ENCODE measurements around the gene RTN3.
A peak's percentile ranks its signal among the peaks of the same experiment; 100 is the strongest.
"Not testable (repeated sequence)": the region's sequence is repeated elsewhere in the genome, so short reads cannot be mapped to it uniquely, and the experiment has no call there.

The RTN3 gene

GRCh38 chr11:63767565-63768236 lies 86.4 kb downstream of the RTN3 start:
- no peak for TF ChIP-seq CTCF (IDR thresholded peaks at IDR 0.05; ENCODE audit: borderline replicate concordance, control extremely low read depth, extremely low read depth, insufficient read depth, missing control alignments)
- peak; percentile 74 for DNase-seq (ENCODE audit: low spot score)
- in situ Hi-C loops (cut with MboI; ENCODE audit: low sequenced_read_pairs, unreplicated experiment), result no loop called here

GRCh38 chr11:63768237-63769041 lies 87.1 kb downstream of the RTN3 start, which contains the start of gene ZFTA:
Gene ZFTA, minus strand, starts transcription at chr11:63768775. Its CDS starts 153 bp downstream, at chr11:63768622.
- peak; percentile 86 for TF ChIP-seq CTCF (IDR thresholded peaks at IDR 0.05; ENCODE audit: borderline replicate concordance, control extremely low read depth, extremely low read depth, insufficient read depth, missing control alignments)
- in situ Hi-C loops (cut with MboI; ENCODE audit: low sequenced_read_pairs, unreplicated experiment), result no loop called here
- DNase-seq (ENCODE audit: low spot score), result peak; percentile 90

GRCh38 chr11:63769042-63769713 lies 87.9 kb downstream of the RTN3 start:
- peak; percentile 77 for DNase-seq (ENCODE audit: low spot score)
- no peak for TF ChIP-seq CTCF (IDR thresholded peaks at IDR 0.05; ENCODE audit: borderline replicate concordance, control extremely low read depth, extremely low read depth, insufficient read depth, missing control alignments)
- in situ Hi-C loops (cut with MboI; ENCODE audit: low sequenced_read_pairs, unreplicated experiment), result no loop called here

GRCh38 chr11:63769714-63770455 lies 88.6 kb downstream of the RTN3 start:
- no peak for TF ChIP-seq CTCF (IDR thresholded peaks at IDR 0.05; ENCODE audit: borderline replicate concordance, control extremely low read depth, extremely low read depth, insufficient read depth, missing control alignments)
- in situ Hi-C loops (cut with MboI; ENCODE audit: low sequenced_read_pairs, unreplicated experiment), result no loop called here
- no peak for DNase-seq (ENCODE audit: low spot score)

- DNase-seq (ENCODE audit: low spot score), result no peak
- in situ Hi-C loops (cut with MboI; ENCODE audit: low sequenced_read_pairs, unreplicated experiment), result no loop called here
- TF ChIP-seq CTCF (IDR thresholded peaks at IDR 0.05; ENCODE audit: borderline replicate concordance, control extremely low read depth, extremely low read depth, insufficient read depth, missing control alignments), result no peak
These were observed 89.5 kb downstream of the RTN3 start for GRCh38 chr11:63770763-63771162.

GRCh38 chr11:63771741-63772318 lies 90.5 kb downstream of the RTN3 start:
- in situ Hi-C loops (cut with MboI; ENCODE audit: low sequenced_read_pairs, unreplicated experiment), result not testable (repeated sequence)

More at GRCh38 chr11:63771741-63772318, 90.5 kb downstream of the RTN3 start:
- not testable (repeated sequence) for DNase-seq (ENCODE audit: low spot score)
